Skeletal muscle satellite cell (primary cell): ENCODE data around the gene DMGDH.

Experiments
- H3K27me3 ChIP-seq: 2 replicates; pipeline ENCODE4 v1.7.0; 2013; ENCODE audit warnings: low read length; ENCODE audit not compliant: control insufficient read depth, insufficient read depth
- H3K36me3 ChIP-seq: 2 replicates; pipeline ENCODE4 v1.7.0; 2013; ENCODE audit warnings: mild to moderate bottlenecking, control low read depth, low read length; ENCODE audit not compliant: insufficient read depth
- H3K4me1 ChIP-seq: 2 replicates; pipeline ENCODE4 v1.7.0; 2013; ENCODE audit warnings: low read length; ENCODE audit not compliant: control insufficient read depth, insufficient read depth
- H3K4me2 ChIP-seq: 2 replicates; pipeline ENCODE4 v1.7.0; 2013; ENCODE audit warnings: mild to moderate bottlenecking, low read length
- H3K4me3 ChIP-seq: 2 replicates; pipeline ENCODE4 v1.7.0; 2013; ENCODE audit warnings: low read length
- H3K9ac ChIP-seq: 2 replicates; pipeline ENCODE4 v1.7.0; 2013; ENCODE audit warnings: mild to moderate bottlenecking, low read depth, low read length, moderate library complexity
- H3K9me3 ChIP-seq: replicated peaks from 2 replicates; pipeline ENCODE4 v1.7.0; 2013; ENCODE audit warnings: mild to moderate bottlenecking, control low read depth, low read length

Gene DMGDH

GRCh38 chr5:79007872-79008271 is 61.6 kb downstream of the DMGDH start:
- no peaks in the 10 kb centered on the region for H3K9me3 ChIP-seq
- no peaks in the 10 kb centered on the region for H3K27me3 ChIP-seq
- H3K4me3 ChIP-seq = no peak overlapping the region
- no peak overlapping the region for H3K9ac ChIP-seq
- no peaks in the 10 kb centered on the region for H3K36me3 ChIP-seq
- H3K4me1 ChIP-seq = peaks cover 12% of the 10 kb centered on the region
- no peak overlapping the region for H3K4me2 ChIP-seq

- no peaks in the 10 kb centered on the region for H3K27me3 ChIP-seq
- H3K4me2 ChIP-seq = no peak overlapping the region
- H3K4me1 ChIP-seq = peaks cover 25% of the 10 kb centered on the region
- H3K4me3 ChIP-seq = no peak overlapping the region
- H3K9me3 ChIP-seq = no peaks in the 10 kb centered on the region
- H3K9ac ChIP-seq = no peak overlapping the region
- no peaks in the 10 kb centered on the region for H3K36me3 ChIP-seq
Observed at GRCh38 chr5:79005936-79006631, 63.4 kb downstream of the DMGDH start.

DNA sequence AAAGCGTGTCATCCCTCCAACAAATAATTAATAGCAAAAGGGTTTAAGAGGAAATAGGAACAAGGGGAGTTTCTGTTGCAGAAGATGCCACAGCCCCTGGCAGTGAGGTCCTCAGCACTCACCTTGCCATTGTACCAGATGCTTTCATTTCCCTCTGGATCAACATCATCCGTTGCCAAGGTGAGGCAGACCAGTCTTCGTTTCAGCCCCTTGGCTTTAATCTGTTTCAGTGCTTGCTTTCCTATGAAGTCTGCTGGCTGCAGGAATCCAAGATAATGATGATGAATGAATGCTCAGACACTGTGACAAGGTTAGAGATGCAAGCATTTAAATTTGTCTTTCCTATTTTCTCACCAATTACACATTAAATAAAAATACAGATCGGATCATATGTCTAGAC is 64.3 kb downstream of the DMGDH start:
- H3K9me3 ChIP-seq = no peaks in the 10 kb centered on the region
- H3K27me3 ChIP-seq = no peaks in the 10 kb centered on the region
- no peak overlapping the region for H3K4me2 ChIP-seq
- H3K36me3 ChIP-seq = no peaks in the 10 kb centered on the region
- H3K9ac ChIP-seq = no peak overlapping the region
- peaks cover 20% of the 10 kb centered on the region for H3K4me1 ChIP-seq
- no peak overlapping the region for H3K4me3 ChIP-seq

DNA sequence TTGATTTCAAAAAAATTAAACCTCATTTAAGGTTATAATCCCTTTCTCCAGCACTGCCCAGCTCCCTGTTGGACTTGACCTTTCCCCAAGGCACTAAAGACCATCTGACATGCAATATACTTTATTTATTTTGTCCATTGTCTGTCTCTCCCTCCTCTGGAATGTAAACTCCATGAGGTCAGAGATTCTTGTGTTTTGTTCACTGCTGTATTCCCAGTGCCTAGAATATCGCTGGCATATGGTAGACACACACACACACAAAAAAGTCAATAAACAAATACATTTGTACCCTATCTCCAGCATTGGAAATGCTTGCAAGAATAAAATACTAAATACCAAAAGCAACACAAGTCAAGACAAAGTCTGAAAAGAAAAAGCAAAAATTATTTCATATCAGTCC is 67.1 kb downstream of the DMGDH start:
- H3K4me1 ChIP-seq = peaks cover 23% of the 10 kb centered on the region
- H3K9ac ChIP-seq = peak overlapping the region; percentile 52
- peak overlapping the region; percentile 55 for H3K4me2 ChIP-seq

GRCh38 chr5:79001471-79001870 is 68.0 kb downstream of the DMGDH start:
- Histone ChIP-seq H3K36me3 (no peaks in the 10 kb centered on the region), H3K4me3 (peak overlapping the region; percentile 1), H3K9me3 (no peaks in the 10 kb centered on the region), H3K4me1 (peaks cover 23% of the 10 kb centered on the region), H3K4me2 (peak overlapping the region; percentile 55), H3K27me3 (no peaks in the 10 kb centered on the region), H3K9ac (peak overlapping the region; percentile 52)

More for the DNA sequence above, 67.1 kb downstream of the DMGDH start:
- H3K27me3 ChIP-seq = no peaks in the 10 kb centered on the region
- no peaks in the 10 kb centered on the region for H3K36me3 ChIP-seq
- H3K4me3 ChIP-seq = peak overlapping the region; percentile 1
- H3K9me3 ChIP-seq = no peaks in the 10 kb centered on the region

- Histone ChIP-seq H3K36me3 (no peaks in the 10 kb centered on the region), H3K9me3 (no peaks in the 10 kb centered on the region), H3K9ac (no peak overlapping the region), H3K27me3 (no peaks in the 10 kb centered on the region), H3K4me1 (peaks cover 15% of the 10 kb centered on the region), H3K4me2 (peak overlapping the region; percentile 1), H3K4me3 (no peak overlapping the region)
Observed at GRCh38 chr5:78997090-78997489, 72.4 kb downstream of the DMGDH start.

DNA sequence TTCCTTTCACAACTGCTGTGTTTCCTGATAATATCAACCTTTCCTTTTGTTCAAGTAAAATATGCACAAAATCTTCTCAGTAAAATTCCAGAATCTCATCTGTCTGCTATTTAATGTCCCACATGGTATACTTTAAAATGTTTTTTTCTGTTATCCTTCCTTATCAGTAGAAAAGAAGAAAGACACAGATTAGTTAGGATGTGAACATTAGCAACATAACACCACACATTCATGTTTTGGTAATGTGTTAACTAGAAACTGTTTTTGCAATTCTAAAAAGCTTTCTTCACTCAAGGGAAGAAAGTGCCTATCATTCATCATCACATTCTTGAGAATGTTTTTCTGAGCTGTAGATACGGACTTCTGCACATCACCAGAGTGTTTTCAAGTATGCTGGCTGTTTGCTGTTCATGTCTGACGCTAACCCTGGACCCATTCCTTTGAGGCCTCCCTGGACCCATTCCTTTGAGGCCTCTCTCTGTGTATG is 73.9 kb downstream of the DMGDH start:
- Histone ChIP-seq H3K36me3 (no peaks in the 10 kb centered on the region), H3K9ac (no peak overlapping the region), H3K9me3 (no peaks in the 10 kb centered on the region), H3K27me3 (no peaks in the 10 kb centered on the region), H3K4me1 (peaks cover 3% of the 10 kb centered on the region), H3K4me3 (no peak overlapping the region), H3K4me2 (no peak overlapping the region)

DNA sequence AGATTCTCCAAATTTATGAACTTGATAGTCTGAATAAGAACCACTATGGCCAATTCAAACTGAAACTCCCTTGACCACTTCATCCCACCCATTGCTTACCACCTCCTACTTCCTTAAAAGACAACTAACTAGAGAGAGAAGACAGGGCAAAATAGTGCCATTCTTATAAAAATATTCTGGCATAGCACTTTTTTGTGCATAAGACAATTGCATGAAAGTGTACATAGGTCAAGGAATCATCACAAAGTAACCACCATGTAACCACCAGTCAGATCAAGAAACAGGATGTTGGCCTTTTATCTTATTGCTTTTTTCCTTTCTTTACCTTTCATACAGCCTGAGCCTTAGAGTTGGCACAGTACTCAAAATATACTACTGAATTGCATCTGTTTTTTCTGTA is 76.3 kb downstream of the DMGDH start:
- no peaks in the 10 kb centered on the region for H3K27me3 ChIP-seq
- no peaks in the 10 kb centered on the region for H3K36me3 ChIP-seq
- no peak overlapping the region for H3K4me3 ChIP-seq

GRCh38 chr5:78992146-78992545 is 77.3 kb downstream of the DMGDH start:
- Histone ChIP-seq H3K27me3 (no peaks in the 10 kb centered on the region), H3K9me3 (no peaks in the 10 kb centered on the region), H3K4me3 (no peak overlapping the region), H3K9ac (no peak overlapping the region), H3K4me1 (no peaks in the 10 kb centered on the region), H3K4me2 (no peak overlapping the region), H3K36me3 (no peaks in the 10 kb centered on the region)

More for the DNA sequence above, 76.3 kb downstream of the DMGDH start:
- no peak overlapping the region for H3K9ac ChIP-seq
- no peaks in the 10 kb centered on the region for H3K9me3 ChIP-seq
- peaks cover 3% of the 10 kb centered on the region for H3K4me1 ChIP-seq
- no peak overlapping the region for H3K4me2 ChIP-seq

- Histone ChIP-seq H3K4me2 (no peak overlapping the region), H3K4me3 (no peak overlapping the region), H3K9me3 (no peaks in the 10 kb centered on the region), H3K27me3 (no peaks in the 10 kb centered on the region), H3K4me1 (peaks cover 12% of the 10 kb centered on the region), H3K36me3 (no peaks in the 10 kb centered on the region), H3K9ac (no peak overlapping the region)
Observed at GRCh38 chr5:78989080-78989479, 80.4 kb downstream of the DMGDH start.

DNA sequence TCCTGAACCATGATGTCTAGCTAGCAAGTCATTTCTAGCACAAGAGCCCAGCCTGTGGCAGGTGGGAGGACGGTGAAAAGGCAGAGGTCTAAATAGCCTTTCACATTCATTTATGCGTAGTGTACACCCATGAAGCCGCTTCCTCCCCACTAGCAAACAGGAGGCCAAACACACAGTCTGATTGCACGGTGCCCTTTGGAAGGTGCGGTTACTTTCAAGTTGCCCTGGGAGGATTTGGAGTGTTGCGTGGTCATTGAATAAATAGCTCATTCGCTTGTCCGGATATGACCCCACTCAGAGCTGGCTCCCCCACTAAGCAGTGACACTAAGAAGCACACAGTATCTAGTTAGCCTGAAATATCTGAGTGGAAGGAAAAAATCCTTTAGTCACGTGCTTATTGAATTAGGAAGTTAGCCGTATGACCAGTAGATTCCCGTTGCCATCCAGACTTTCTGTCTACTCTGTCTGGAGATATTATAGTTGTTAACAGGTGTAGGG is 83.7 kb downstream of the DMGDH start:
- Histone ChIP-seq H3K9ac (peak overlapping the region; percentile 92), H3K27me3 (no peaks in the 10 kb centered on the region), H3K4me2 (peak overlapping the region; percentile 86), H3K9me3 (no peaks in the 10 kb centered on the region), H3K4me3 (peak overlapping the region; percentile 92), H3K36me3 (no peaks in the 10 kb centered on the region), H3K4me1 (peaks cover 30% of the 10 kb centered on the region)
